Activated CD4-positive, alpha-beta memory T cell treated with anti-CD3 and anti-CD28 coated beads for 36 hours (primary cell): ENCODE results near the gene PPEF2. TPM values are rescaled to one million over a fixed set of nuclear protein-coding genes. Genes with fewer than 3 reads are reported as not detected.
"Not testable (repeated sequence)": the region's sequence is repeated elsewhere in the genome, so short reads cannot be mapped to it uniquely, and the experiment has no call there.

Experiments used
- CTCF ChIA-PET: fragments of 350-600 bp; sonication (Branson Sonifier 250); formaldehyde crosslinking; loops from one replicate; lab custom pipeline; 2021; ENCODE audit warnings: antibody characterized with exemption, inconsistent platforms; lab: Charles Lee
- POLR2A ChIA-PET: fragments of 350-600 bp; sonication (Branson Sonifier 250); formaldehyde crosslinking; loops from one replicate; lab custom pipeline; 2021; ENCODE audit warnings: antibody characterized with exemption; lab: Charles Lee
- DNase-seq: peaks from one replicate; pipeline ENCODE4 v3.0.0-alpha.2; 2020
- H3K27ac Mint-ChIP-seq: one replicate; pipeline ENCODE4 v1.8.0; 2021; ENCODE audit warnings: mixed read lengths
- H3K27me3 Mint-ChIP-seq: one replicate; pipeline ENCODE4 v1.8.0; 2021; ENCODE audit warnings: mixed read lengths
- H3K36me3 Mint-ChIP-seq: one replicate; pipeline ENCODE4 v1.8.0; 2021; ENCODE audit warnings: mixed read lengths
- H3K4me1 Mint-ChIP-seq: one replicate; pipeline ENCODE4 v1.8.0; 2021; ENCODE audit warnings: low read depth, mixed read lengths
- H3K4me3 Mint-ChIP-seq: one replicate; pipeline ENCODE4 v1.8.0; 2021; ENCODE audit warnings: mild to moderate bottlenecking, mixed read lengths
- H3K9me3 Mint-ChIP-seq: one replicate; pipeline ENCODE4 v1.8.0; 2021; ENCODE audit warnings: mixed read lengths
- intact Hi-C: fragments of 100-400 bp; cut with micrococcal nuclease; formaldehyde crosslinking; loops from one replicate; pipeline ENCODE4 v1.15.1; 2023
- total RNA-seq, 2 experiments: library from RNA; stranded (reverse); gene quantifications; one replicate each; pipeline ENCODE4 v1.2.3, GENCODE V29; 2021

PPEF2 gene
- total RNA-seq, 2 experiments from 2014 or later = 0.40 TPM; not detected in 1

GRCh38 chr4:75848891-75849290 is 53.4 kb downstream of the PPEF2 start:
- peaks cover 7% of the 10 kb centered on the region for H3K27me3 Mint-ChIP-seq
- intact Hi-C loops = loop anchor here (1.0 to 5.0 kb wide), 6 partner anchors 28 to 210 kb away; partner anchors contain the start of genes G3BP2 and USO1
- H3K27ac Mint-ChIP-seq = peak overlapping the region; percentile 42
- no peaks in the 10 kb centered on the region for H3K9me3 Mint-ChIP-seq
- H3K36me3 Mint-ChIP-seq = no peaks in the 10 kb centered on the region
- no peak for DNase-seq
- CTCF ChIA-PET = interaction anchor here (1.0 to 1.4 kb wide), 6 partner anchors 38 to 265 kb away, joined by 3 to 6 read pairs (median 4); no protein-coding TSS in a partner anchor
- H3K4me1 Mint-ChIP-seq = peaks cover 14% of the 10 kb centered on the region
- no peak overlapping the region for H3K4me3 Mint-ChIP-seq
- POLR2A ChIA-PET = no interaction called here

GRCh38 chr4:75848171-75848760 is 54.0 kb downstream of the PPEF2 start:
- intact Hi-C loops = loop anchor here (2.0 to 5.0 kb wide), 4 partner anchors 69 to 211 kb away; partner anchors contain the start of gene G3BP2
- H3K27me3 Mint-ChIP-seq, H3K9me3 Mint-ChIP-seq, H3K27ac Mint-ChIP-seq, H3K4me3 Mint-ChIP-seq, H3K36me3 Mint-ChIP-seq: not testable (repeated sequence)
- CTCF ChIA-PET = interaction anchor here (0.6 to 1.5 kb wide), 29 partner anchors 10 to 976 kb away, joined by 3 to 13 read pairs (median 3); partner anchors contain the start of gene USO1
- POLR2A ChIA-PET = interaction anchor here (1.0 kb wide), 2 partner anchors 124 to 125 kb away, joined by 3 to 6 read pairs; partner anchors contain the start of gene USO1
- H3K4me1 Mint-ChIP-seq = peaks cover 14% of the 10 kb centered on the region
- DNase-seq = peak; percentile 40

- intact Hi-C loops = loop anchor here (5.0 kb wide), 2 partner anchors 174 to 189 kb away; partner anchors contain the start of gene G3BP2
Measured at GRCh38 chr4:75845992-75846391, 56.3 kb downstream of the PPEF2 start.

GRCh38 chr4:75844151-75844662 is 58.0 kb downstream of the PPEF2 start:
- H3K27me3 Mint-ChIP-seq = peaks cover 2% of the 10 kb centered on the region
- ChIA-PET CTCF (interaction anchor here (1.1 kb wide), 1 partner anchor 25 kb away, joined by 3 read pairs; no protein-coding TSS in a partner anchor), POLR2A (no interaction called here)
- H3K27ac Mint-ChIP-seq = no peak overlapping the region
- H3K4me1 Mint-ChIP-seq = peaks cover 10% of the 10 kb centered on the region
- H3K4me3 Mint-ChIP-seq = no peak overlapping the region
- no peaks in the 10 kb centered on the region for H3K36me3 Mint-ChIP-seq
- H3K9me3 Mint-ChIP-seq = no peaks in the 10 kb centered on the region
- no peak for DNase-seq
- intact Hi-C loops = no loop called here

More at GRCh38 chr4:75845992-75846391, 56.3 kb downstream of the PPEF2 start:
- H3K4me1 Mint-ChIP-seq = peaks cover 14% of the 10 kb centered on the region
- POLR2A ChIA-PET = no interaction called here
- H3K27me3 Mint-ChIP-seq = peaks cover 5% of the 10 kb centered on the region
- H3K9me3 Mint-ChIP-seq = no peaks in the 10 kb centered on the region
- CTCF ChIA-PET = interaction anchor here (0.6 to 0.9 kb wide), 3 partner anchors 21 to 122 kb away, joined by 3 read pairs; partner anchors contain the start of gene USO1
- no peak overlapping the region for H3K4me3 Mint-ChIP-seq
- DNase-seq = no peak
- H3K36me3 Mint-ChIP-seq = no peaks in the 10 kb centered on the region
- no peak overlapping the region for H3K27ac Mint-ChIP-seq

GRCh38 chr4:75843596-75843995 is 58.7 kb downstream of the PPEF2 start:
- intact Hi-C loops = no loop called here
- peaks cover 2% of the 10 kb centered on the region for H3K27me3 Mint-ChIP-seq
- peaks cover 4% of the 10 kb centered on the region for H3K4me1 Mint-ChIP-seq
- no peaks in the 10 kb centered on the region for H3K9me3 Mint-ChIP-seq
- no peaks in the 10 kb centered on the region for H3K36me3 Mint-ChIP-seq
- H3K4me3 Mint-ChIP-seq = no peak overlapping the region
- no peak for DNase-seq
- H3K27ac Mint-ChIP-seq = no peak overlapping the region
- ChIA-PET CTCF (interaction anchor here (0.5 kb wide), 1 partner anchor 120 kb away, joined by 3 read pairs; no protein-coding TSS in a partner anchor), POLR2A (no interaction called here)

GRCh38 chr4:75841641-75842520 is 60.4 kb downstream of the PPEF2 start:
- H3K27ac Mint-ChIP-seq = no peak overlapping the region
- intact Hi-C loops = no loop called here
- H3K27me3 Mint-ChIP-seq = no peaks in the 10 kb centered on the region

GRCh38 chr4:75834772-75835154 is 67.5 kb downstream of the PPEF2 start:
- no peak for DNase-seq
- Mint-ChIP-seq H3K27ac (no peak overlapping the region), H3K9me3 (no peaks in the 10 kb centered on the region), H3K27me3 (peaks cover 2% of the 10 kb centered on the region), H3K4me1 (no peaks in the 10 kb centered on the region), H3K4me3 (no peak overlapping the region), H3K36me3 (no peaks in the 10 kb centered on the region)
- CTCF ChIA-PET = interaction anchor here (1.1 to 1.4 kb wide), 2 partner anchors 13 to 59 kb away, joined by 3 to 5 read pairs; no protein-coding TSS in a partner anchor
- POLR2A ChIA-PET = no interaction called here
- intact Hi-C loops = no loop called here

More at GRCh38 chr4:75841641-75842520, 60.4 kb downstream of the PPEF2 start:
- DNase-seq = no peak
- Mint-ChIP-seq H3K9me3 (no peaks in the 10 kb centered on the region), H3K36me3 (no peaks in the 10 kb centered on the region), H3K4me3 (no peak overlapping the region), H3K4me1 (no peaks in the 10 kb centered on the region)
- POLR2A ChIA-PET = no interaction called here
- CTCF ChIA-PET = no interaction called here

- CTCF ChIA-PET = interaction anchor here (1.1 to 1.4 kb wide), 2 partner anchors 14 to 60 kb away, joined by 3 to 5 read pairs; no protein-coding TSS in a partner anchor
- H3K36me3 Mint-ChIP-seq = no peaks in the 10 kb centered on the region
Measured at GRCh38 chr4:75834095-75834771, 68.0 kb downstream of the PPEF2 start.

GRCh38 chr4:75831856-75832405 is 70.3 kb downstream of the PPEF2 start:
- H3K9me3 Mint-ChIP-seq = no peaks in the 10 kb centered on the region
- no peaks in the 10 kb centered on the region for H3K36me3 Mint-ChIP-seq
- H3K27me3 Mint-ChIP-seq = peaks cover 5% of the 10 kb centered on the region
- ChIA-PET CTCF (interaction anchor here (1.1 kb wide), 1 partner anchor 64 kb away, joined by 3 read pairs; no protein-coding TSS in a partner anchor), POLR2A (no interaction called here)
- no peaks in the 10 kb centered on the region for H3K4me1 Mint-ChIP-seq
- no peak overlapping the region for H3K27ac Mint-ChIP-seq
- intact Hi-C loops = no loop called here
- H3K4me3 Mint-ChIP-seq = no peak overlapping the region
- no peak for DNase-seq

More at GRCh38 chr4:75834095-75834771, 68.0 kb downstream of the PPEF2 start:
- no peaks in the 10 kb centered on the region for H3K9me3 Mint-ChIP-seq
- H3K27me3 Mint-ChIP-seq = peaks cover 2% of the 10 kb centered on the region
- no peak overlapping the region for H3K27ac Mint-ChIP-seq
- no peak overlapping the region for H3K4me3 Mint-ChIP-seq
- DNase-seq = no peak
- POLR2A ChIA-PET = no interaction called here
- intact Hi-C loops = no loop called here
- no peaks in the 10 kb centered on the region for H3K4me1 Mint-ChIP-seq

GRCh38 chr4:75830906-75831305 is 71.3 kb downstream of the PPEF2 start:
- intact Hi-C loops = no loop called here
- no peak overlapping the region for H3K4me3 Mint-ChIP-seq
- H3K27me3 Mint-ChIP-seq = peaks cover 5% of the 10 kb centered on the region
- no peaks in the 10 kb centered on the region for H3K36me3 Mint-ChIP-seq
- H3K9me3 Mint-ChIP-seq = no peaks in the 10 kb centered on the region
- no peaks in the 10 kb centered on the region for H3K4me1 Mint-ChIP-seq
- no peak for DNase-seq
- no peak overlapping the region for H3K27ac Mint-ChIP-seq
- CTCF ChIA-PET = interaction anchor here (1.1 kb wide), 1 partner anchor 65 kb away, joined by 3 read pairs; no protein-coding TSS in a partner anchor
- POLR2A ChIA-PET = no interaction called here

- H3K4me3 Mint-ChIP-seq = no peak overlapping the region
- peaks cover 2% of the 10 kb centered on the region for H3K4me1 Mint-ChIP-seq
- H3K9me3 Mint-ChIP-seq = no peaks in the 10 kb centered on the region
- H3K27me3 Mint-ChIP-seq = peaks cover under 1% of the 10 kb centered on the region
- ChIA-PET CTCF (interaction anchor here (1.0 kb wide), 1 partner anchor 24 kb away, joined by 3 read pairs; no protein-coding TSS in a partner anchor), POLR2A (no interaction called here)
- intact Hi-C loops = no loop called here
- H3K27ac Mint-ChIP-seq = no peak overlapping the region
- no peaks in the 10 kb centered on the region for H3K36me3 Mint-ChIP-seq
- DNase-seq = no peak
Measured at GRCh38 chr4:75823812-75824211, 78.4 kb downstream of the PPEF2 start.
